Right ventricle myocardium inferior (tissue), 1 donor: ENCODE measurements around the gene AVPI1. TPM values are rescaled to one million over a fixed set of nuclear protein-coding genes. Genes with fewer than 3 reads are reported as not detected.

Experiments
- ATAC-seq: fragments of 200-7000 bp; cut with Tn5 transposase; one replicate; pipeline ENCODE4 v1.9.1; 2020; ENCODE audit warnings: mild to moderate bottlenecking, moderate library complexity
- DNase-seq: peaks from one replicate; pipeline ENCODE4 v3.0.0; 2021; ENCODE audit errors: missing footprints
- intact Hi-C: fragments of 100-400 bp; cut with DNase I; formaldehyde crosslinking; loops from one replicate; pipeline ENCODE4 v1.11.0; 2022
- long read RNA-seq: library from polyadenylated mRNA; unstranded; transcript quantifications from one replicate; pipeline ENCODE4 v2.0.0, GENCODE V29; 2021
- total RNA-seq: library from RNA; stranded (reverse); fragmentation: NEBNext Ultra II Directional; extraction: Animal tissue kit (Norgen Biotek cat#: 25700); gene quantifications from one replicate; pipeline ENCODE4 v1.2.1, GENCODE V29; 2021
- donor health status: DM: no; HTN: yes; CAD: no; lungs with severe emphysema.

AVPI1 gene, protein sequence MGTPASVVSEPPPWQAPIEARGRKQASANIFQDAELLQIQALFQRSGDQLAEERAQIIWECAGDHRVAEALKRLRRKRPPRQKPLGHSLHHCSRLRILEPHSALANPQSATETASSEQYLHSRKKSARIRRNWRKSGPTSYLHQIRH
- 8.7 TPM for total RNA-seq
- long read RNA-seq, transcript AVPI1-201 (3 exons, 1,457 nt) = major isoform, 8 of 10 reads
- long read RNA-seq, partial matches to known transcripts = 2 of 10 reads
- long read RNA-seq, other reads (novel, unspliced or antisense) = 0 of 10 reads

DNA sequence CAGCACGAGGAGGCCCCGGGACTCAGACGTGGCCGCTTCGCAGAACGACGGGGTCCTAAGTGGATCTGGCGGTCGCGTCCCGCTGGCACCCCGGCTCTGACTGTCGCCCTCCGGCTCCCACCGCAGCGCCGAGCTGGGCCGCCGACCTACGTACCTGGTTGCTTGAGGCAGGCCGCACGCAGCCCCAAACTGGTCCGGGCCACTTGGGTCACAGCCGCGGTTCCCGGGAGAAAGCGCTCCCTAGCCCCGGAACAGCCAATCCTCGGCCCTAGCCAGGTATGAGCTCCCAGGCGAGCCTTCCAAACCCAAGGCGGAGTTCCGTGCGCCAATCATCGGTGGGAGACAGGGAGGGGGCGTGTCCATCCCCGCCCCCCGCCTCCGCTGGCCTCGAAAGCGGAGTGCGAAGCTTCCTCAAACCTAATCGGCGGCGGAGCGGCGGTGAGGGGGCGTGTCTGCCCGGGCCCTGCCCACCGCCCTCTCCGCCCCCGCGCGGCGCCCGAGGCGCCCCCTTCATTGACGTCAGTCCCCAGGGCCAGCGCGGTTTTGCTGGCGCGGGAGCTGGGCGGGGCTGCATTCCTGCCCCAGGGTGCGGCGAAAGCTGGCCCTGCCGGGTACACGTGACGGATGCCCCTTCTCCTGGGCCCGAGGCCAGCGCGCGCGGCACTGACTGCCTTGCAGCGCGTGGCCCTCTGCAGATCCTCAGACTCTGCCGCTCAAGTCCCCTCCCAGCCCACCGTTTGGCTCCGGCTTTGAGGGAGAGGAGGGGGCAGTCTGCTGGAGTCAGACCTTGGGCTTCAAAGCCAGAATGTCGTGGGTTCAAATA is at the start of gene AVPI1:
AVPI1 (minus strand) TSS at position 280 of the 823 bp plus-strand sequence. CDS start 7,336 bp downstream, outside the sequence.
- ATAC-seq (peak; percentile 96), DNase-seq (peak; percentile 99)
- intact Hi-C loops = no loop called here

DNA sequence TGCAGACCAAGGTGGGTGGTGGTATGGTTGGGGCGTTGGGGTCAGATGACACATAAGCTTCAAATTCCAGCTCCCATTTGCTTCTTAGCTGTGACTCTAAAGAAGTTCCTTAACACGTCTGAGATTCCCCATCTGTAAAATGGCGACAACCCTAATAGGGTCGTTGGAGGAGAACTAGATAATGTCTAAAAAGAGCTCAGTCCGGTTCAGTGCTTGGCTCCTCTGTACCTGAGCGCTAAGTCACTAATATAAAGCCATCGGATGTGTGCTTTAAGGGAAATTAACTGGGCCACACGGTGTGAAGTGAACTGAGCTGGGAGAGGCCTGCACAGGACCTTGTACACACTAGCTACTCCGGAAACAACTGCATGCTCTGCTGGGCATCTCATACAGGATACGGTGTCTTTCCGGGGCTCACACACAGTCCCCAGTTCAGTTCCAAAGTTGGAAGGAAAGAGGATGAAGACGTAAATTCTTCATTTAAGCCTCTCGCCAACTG is 49.4 kb upstream of the AVPI1 start:
- ATAC-seq = peak; percentile 26

DNA sequence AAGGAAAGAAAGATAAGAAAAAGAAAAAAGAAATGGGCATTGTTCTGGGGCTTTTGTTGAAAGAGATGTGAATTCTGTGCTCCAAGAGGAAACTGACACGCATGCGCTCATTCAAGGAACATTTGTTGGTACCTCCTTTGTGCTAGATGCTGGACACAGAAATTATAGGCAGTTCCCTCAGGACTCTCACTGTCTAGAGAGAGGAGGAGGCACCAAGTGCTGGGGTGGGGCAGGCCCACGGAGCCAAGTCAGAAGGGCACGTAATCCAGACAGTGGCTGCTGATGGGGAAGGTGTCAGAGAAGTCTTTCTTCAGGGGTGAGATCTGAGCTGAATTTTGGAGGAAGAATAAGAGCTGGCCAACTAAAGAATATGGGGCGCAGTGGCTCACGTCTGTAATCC is 47.0 kb upstream of the AVPI1 start:
- DNase-seq (no peak), ATAC-seq (no peak)
- intact Hi-C loops = no loop called here

More for the DNA sequence above, 49.4 kb upstream of the AVPI1 start:
- intact Hi-C loops = no loop called here
- DNase-seq = no peak

DNA sequence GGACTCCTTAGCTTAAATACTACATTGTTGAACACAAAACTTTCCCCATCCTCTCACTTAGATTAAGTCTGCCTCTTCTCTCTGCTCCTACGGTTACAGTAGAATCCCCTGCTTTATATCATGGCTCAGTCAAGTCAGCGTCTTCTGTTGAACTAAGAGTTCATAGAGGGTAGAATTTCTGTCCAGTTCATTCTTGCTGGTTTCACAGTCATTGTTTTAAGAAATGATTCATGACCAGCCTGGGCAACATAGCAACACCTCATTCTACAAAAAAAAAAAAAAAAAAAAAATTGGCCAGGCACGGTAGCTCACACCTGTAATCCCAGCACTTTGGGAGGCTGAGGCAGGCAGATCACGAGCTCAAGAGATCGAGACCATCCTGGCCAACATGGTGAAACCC is 46.2 kb upstream of the AVPI1 start:
- DNase-seq (no peak), ATAC-seq (no peak)
- intact Hi-C loops = no loop called here

DNA sequence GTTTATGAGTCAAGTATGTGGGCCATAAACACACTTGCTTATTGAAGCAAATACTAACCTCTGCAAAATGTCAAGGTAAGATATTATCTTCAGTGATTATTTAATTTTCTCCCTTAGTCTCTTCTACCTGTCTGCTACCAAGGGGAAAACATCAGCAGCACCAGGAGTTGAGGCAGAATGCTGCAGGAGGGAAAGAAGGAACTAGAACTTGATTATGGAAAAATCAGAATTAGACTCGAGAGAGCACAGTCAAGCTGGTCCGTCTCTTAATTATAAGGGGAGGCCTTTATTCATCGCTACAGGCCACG is 45.0 kb upstream of the AVPI1 start:
- intact Hi-C loops = no loop called here
- no peak for DNase-seq
- ATAC-seq = no peak

DNA sequence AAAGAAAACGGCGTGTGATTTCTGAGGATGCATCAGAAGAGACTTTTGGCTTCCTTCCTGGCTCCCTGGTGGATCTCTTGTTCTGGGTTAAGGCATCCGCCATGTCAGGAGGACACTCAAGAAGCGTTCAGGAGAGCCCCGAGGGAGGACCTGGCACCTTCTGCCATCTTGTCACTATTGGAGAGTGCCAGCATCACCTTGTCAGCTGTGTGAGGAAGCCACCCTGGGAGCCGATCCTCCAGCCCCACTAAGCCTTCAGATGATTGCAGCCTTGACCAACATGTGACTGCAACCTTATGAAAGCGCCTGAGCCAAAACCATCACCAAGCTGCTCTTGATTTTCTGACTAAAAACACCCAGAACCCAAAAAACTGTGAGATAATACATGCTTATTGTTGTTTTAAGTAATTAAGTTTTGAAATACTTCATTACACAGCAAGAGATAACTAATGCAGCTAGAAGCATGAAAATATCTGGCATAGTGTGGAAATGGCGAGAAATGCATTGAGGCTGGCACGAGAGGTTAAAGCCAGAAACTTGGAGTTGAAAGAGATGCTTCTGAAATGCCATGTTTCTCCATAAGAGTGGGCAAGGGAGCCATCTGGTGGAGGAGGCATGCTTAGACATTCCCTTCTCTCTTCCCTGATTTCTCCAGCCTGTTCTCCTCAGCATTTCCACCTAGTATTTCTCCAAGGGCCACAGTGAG is 44.5 kb upstream of the AVPI1 start:
- DNase-seq = no peak
- intact Hi-C loops = loop anchor here (1.0 to 2.0 kb wide), 3 partner anchors 22 to 55 kb away; no protein-coding TSS in a partner anchor
- ATAC-seq = peak; percentile 71

DNA sequence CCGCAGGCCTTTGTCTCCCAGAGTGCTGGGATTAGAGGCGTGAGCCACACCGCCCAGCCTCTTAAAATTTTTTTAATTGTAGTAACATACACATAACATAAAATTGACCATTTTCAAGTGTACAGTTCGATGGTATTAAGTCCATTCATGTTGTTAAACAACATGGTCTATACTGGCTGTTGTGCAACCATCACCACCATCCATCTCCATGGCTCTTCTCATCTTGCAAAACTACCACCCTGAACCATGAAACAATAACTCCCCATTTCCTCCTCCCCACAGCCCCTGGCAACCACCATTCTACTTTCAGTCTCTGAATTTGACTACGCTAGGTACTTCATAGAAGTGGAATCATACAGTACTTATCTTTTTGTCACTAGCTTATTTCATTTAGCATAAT is 42.0 kb upstream of the AVPI1 start:
- intact Hi-C loops = no loop called here
- ATAC-seq (no peak), DNase-seq (no peak)

DNA sequence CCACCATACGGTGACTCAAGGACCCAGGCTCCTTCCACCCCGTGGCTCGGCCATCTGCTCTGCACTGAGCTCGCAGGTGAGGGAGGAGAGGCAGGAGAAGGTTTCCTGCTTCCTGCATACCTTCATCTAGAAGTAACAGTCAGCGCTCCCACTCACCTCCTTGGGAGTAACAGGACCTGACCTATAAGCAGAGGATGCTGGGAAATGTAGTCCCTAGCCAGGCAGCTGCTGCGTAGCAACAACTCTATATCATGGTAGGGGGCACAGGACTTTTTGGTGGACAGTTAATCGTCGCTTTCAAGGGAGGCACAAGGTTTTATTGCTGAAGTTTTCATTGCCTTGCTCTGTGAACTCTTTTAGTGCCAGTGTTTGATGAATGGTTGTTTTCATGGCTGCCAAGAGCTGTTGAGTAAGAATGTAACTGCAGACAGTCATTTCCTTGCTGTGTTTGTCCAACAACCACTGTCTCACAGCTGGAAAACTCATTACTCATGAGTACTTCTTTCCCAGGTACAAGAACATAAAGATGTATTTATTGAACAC is 39.7 kb upstream of the AVPI1 start:
- DNase-seq (no peak), ATAC-seq (peak; percentile 35)
- intact Hi-C loops = no loop called here

DNA sequence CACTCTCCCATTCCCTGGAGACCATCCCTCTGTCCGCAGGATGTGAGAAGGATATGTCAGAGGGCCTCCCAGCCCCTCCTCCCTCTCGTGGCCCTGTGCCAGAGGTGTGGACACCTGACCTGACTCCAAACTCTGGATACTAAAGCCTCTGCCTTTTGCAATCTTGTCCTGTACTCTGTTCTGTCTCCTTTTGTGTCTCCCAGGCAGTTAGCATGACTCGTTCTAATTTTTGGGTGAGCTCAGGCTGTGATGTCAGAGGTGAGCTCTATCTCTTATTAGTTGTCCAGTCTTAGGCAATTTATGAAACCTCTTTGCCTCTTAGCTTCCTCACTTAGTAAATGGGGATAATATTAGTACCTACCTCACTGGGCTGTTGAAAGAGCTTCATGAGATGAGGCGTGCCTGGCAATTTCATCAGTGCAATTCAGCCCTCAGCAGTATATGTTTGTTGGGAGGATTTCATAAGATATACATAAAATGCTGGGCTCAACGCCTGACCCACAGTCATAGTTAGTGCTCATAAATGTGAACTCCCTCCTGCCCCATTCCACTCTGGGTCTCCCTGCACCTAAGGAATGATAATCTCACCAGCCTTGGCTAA is 37.4 kb upstream of the AVPI1 start:
- no peak for ATAC-seq
- DNase-seq = no peak
- intact Hi-C loops = no loop called here

DNA sequence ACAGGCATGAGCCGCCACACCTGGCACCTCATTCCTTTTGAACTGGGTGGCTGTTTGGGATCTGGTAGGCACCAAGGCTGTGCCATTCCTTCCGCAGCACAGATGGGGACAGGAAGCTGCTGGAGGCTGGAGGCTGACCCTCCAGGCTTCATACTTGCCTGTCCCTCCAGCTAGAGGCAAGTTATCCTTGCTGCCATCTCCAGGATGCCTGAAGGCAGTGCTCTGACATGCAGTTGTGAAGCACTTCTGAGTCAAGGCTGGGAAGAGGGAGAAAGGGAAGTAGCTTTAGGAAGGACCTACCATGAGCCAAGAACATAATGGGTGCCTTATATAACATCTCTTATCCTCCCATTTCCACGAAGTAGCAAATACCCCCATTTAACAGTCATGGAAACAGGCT is 36.0 kb upstream of the AVPI1 start:
- ATAC-seq (no peak), DNase-seq (no peak)
- intact Hi-C loops = no loop called here

DNA sequence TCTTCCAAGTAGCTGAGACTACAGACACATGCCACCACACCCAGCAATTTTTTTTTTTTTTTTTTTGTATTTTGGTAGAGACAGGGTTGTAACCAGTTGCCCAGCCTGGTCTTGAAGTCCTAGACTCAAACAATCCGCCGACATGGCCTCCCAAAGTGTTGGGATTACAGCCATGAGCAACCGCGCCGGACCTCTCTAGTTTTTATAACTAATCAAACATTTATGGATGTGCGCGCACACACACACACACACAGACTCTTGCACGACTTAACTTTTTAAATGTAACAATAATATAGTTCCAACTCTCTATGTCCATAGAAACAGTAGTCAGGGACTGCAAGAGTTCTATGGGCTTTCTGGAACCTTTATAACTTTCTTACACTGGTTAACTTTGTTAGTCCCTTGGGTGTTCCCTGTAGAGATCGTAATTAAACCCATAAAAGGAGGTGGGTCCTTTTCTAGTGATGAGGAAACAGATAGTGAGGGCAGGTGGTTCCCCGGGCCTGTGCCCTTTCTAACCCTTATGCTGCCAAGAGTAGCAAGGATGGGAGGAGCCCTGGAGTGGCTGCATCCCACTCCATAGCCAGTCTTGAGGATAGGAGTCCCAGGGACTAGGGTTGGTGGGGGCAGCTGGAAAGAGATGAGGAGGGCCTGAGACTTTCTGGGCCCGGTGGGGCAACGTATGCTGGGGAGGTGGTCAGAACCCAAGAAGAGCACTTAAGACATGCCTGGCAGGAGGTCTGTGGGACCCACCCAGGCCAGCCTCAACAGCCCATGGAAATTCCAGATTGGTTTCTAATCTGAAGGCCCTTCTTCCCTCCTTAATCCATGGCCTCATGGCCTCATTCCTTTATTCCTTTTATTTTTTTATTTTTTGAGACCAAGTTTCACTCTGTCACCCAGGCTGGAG is 35.1 kb upstream of the AVPI1 start:
- ATAC-seq (no peak), DNase-seq (no peak)
- intact Hi-C loops = no loop called here

DNA sequence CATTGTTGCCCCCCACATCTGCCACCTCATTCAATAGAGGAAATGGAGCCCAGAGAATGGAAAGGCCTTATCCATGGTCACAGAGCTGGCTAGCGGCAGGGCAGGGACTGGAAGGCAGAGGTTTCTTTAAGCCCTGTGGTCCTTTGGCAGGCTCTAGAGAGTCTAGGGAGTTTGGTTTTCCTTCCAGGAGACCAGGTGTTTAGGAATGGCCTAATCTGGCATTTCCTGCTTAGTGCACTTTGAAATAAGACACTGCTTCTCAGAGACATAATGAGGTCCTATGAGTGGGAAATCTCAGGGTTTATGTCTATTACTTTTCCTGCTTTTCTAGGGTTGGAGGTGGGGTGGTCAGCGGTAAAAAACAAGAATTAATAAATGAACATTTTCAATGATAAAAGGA is 32.6 kb upstream of the AVPI1 start:
- intact Hi-C loops = no loop called here
- no peak for DNase-seq
- no peak for ATAC-seq

DNA sequence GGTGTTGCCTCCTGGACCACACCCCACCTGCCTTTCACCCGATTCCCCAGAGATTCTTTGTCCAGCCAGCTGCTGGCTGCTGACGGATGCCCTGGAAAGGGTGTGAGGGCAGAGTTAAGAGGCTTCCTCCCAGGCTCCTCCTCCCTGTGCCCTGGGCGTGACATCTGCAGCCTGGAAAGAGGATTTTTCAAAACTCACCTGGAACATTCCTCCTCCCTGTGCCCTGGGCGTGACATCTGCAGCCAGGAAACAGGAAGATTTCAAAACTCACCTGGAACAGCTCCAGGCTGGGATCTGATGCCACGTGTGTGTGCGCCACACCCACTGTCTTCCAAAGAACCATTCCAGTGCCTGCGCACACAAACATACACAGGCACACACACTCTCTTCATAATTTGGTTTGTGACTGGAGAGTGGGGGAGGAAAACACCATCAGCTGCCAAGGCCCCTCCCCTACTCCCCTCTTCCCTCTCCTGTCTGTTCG is 31.7 kb upstream of the AVPI1 start:
- intact Hi-C loops = no loop called here
- DNase-seq (no peak), ATAC-seq (no peak)

DNA sequence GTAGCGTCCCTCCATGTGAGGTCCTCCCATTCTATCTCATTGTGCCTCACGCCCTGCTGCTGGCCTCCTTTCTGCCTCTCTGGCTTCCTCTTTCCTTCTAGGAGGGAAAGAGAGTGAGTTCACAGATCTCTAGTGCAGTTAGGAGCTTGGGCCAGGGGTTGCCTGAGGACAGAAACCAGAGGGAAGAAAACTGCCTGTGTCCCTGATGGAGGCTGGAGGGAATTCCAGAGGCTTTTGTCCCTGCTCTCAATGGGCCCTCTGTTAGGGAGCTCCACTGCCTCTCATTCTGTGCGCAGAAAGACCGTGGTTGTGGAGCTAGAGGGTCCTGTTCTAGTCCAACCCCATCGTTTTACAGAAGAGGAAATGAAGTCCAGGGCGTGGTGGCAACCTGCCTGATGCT is 31.1 kb upstream of the AVPI1 start:
- intact Hi-C loops = no loop called here
- DNase-seq (no peak), ATAC-seq (no peak)

DNA sequence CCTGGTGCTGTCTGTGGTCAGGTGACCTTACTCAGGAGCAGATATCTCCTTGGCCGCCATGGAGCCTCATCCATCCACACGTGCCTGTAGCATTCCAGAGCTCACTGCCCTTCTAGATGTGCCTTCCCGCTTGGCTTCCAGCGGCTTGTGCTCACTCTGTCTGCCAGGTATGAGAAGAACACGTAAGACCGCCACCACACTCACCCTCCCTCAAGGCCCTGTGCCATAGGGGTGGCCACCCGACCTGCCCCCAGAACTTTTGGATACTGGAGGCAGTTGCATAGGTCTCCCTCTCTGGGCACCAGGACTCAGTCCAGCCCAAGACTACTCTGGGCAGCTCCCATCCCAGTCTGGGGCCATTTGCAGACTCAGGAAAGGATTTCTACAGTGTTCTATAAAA is 30.6 kb upstream of the AVPI1 start:
- no peak for ATAC-seq
- DNase-seq = no peak
- intact Hi-C loops = no loop called here

DNA sequence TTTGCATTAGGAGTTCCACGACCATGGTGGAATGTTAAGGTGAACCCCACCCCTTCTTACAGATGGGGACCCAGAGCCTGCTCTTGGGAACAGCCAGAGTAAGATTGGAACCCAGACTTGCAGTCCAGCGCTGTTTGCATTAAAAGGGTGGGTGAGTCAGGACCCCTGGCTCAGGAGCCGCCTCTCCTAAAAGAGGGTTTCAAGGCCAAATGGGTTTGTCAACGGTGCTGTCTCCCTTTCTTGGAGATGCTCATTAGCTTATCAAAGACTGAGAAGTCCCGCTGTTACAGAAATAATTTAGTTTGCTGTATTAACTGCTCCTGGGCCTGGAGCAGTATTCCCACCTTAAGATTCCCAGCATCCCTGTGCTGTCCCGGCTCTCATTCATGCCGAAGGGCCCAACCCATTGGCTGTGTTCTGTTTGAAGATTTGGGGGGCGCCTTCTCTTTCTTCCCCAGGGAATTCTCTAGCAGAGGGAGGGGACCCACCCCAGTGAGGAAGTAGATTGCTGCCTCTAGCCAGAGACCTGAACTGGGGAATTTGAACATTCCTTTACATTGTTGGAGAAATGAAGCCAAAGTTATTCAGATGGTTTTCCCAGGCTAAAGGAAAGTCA is 28.3 kb upstream of the AVPI1 start:
- intact Hi-C loops = no loop called here
- no peak for ATAC-seq
- no peak for DNase-seq

DNA sequence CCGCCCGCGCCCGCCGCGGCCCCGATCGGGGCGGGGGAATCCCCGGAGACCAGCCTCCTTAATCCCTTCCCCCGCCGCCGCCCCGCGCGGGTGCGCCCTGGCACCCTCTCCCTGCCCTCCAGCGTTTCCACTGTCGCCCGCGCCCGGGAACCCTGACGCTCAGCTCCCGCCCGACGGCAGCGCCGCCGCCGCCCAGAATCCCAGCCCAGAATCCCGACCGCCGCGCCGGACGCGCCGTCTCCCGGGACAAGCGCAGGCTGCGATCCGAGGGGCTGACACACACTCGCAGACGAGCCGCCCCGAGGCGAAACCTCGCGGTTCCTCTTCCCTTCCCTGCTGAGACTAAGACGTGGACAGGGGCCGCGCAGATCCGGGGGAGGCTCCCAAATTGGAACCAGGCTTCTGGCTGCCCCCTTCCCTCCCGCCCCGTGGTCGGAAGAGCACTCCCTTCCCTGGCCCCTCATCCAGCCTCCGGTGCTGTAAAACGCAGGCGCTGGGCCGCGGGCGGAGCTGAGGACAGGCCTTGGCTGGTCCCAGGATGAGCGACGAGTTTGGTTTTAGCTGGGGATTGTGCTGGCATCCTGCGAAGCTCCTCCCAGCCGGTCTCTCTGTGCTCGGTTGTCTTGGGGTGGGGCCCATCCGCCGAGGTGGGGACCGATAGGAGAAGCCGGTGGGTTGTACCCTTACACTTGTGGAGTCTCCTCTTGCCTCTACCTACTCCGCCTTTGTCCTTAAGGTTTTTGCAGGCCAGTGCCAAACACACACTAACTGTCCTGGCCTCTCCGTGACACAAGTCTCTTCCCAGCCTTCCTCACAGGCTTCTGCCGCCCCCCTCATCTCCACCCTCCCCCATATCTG is 27.6 kb upstream of the AVPI1 start:
- DNase-seq = peak; percentile 90
- intact Hi-C loops = no loop called here
- ATAC-seq = peak; percentile 67
